GM19468 (cell line): Measurements from ENCODE around the gene WDR86.

Experiments
- ATAC-seq: cut with Tn5 transposase; IDR thresholded peaks from one replicate; pipeline ENCODE4 v1.9.1; 2021; ENCODE audit warnings: mild to moderate bottlenecking, moderate library complexity, moderate number of reproducible peaks; ENCODE audit not compliant: unreplicated experiment; ENCODE audit errors: extremely low read depth

WDR86 gene

DNA sequence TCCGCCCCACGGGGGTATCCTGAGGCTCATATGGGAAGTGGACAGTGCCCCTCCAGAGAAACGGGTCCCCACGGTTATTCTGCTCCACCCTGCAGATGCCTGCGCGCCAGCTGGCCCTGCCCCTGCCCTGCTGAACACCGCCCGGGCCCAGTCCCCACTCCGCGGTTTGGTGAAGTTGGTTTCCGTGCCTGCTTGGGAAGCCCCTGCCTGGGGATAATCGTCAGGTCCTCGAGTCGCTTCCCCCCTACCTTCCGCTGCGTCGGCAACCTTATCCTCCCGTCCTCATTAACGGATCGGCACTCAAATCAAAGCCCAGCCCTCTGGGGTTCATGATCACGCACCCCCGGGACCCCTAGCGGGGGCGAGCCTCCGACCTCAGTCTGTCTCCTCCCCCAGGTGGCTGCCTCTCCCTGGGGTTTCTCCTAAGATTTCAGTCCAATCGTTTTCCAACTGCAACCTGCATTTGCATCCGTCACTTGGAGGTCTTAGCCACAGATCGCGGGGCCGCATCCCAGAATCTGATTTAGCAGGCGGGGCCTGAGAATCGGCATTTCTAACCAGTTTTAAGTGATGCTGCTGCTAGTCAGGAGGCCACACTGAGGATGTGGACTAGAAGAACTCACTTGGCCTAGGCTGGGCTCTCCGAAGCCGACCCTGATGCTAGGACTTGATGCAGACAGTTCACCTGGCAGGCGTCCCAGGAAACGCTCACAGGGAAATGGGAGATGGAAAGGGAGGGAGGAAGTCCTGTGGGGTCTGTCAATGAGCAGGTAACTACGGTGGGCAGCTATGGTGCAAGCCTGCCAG is 27.6 kb downstream of the WDR86 start:
- no peak for ATAC-seq

DNA sequence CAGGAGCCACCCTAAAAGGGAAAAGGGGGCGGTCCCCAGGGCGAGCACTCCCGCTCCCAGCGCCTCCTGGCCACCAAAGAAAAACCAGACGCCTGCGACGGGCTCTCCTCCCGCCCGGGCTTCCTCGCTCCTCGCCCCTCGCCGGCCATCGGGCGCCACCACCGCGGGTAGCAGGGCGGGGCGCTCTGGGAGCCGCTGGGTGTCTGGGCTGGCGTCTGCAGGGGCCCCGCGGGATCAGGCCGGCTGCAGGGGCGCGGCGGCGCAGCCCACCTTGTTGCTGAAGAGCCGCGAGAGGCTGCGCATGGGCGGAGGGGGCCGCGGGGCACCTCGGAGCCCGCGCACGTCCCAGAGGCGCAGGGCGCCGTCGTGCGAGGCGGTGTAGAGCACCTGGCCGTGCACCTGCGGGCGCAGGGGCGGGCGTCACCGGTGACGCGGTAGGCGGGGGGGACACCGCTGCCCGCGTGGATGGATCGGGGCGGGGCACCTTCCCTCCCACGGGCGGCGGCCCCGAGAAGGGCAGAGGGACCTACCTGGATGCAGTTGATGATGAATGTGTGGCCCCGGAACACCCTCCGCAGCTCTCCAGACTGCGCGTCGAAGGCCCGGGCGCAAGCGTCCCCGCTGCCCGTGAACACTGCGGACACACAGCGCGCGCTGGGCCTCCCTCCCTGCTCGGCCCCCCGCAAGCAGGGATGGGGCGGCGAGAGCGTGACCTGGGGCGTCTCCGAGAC is 28.3 kb downstream of the WDR86 start:
- ATAC-seq: no peak

- no peak for ATAC-seq
Measured at GRCh38 chr7:151381098-151381347, 28.8 kb downstream of the WDR86 start.

GRCh38 chr7:151380199-151381097 is 29.4 kb downstream of the WDR86 start:
- no peak for ATAC-seq

GRCh38 chr7:151379534-151380198 is 30.2 kb downstream of the WDR86 start:
- no peak for ATAC-seq

- no peak for ATAC-seq
Measured at GRCh38 chr7:151379193-151379520, 30.7 kb downstream of the WDR86 start.

GRCh38 chr7:151378496-151379192 is 31.2 kb downstream of the WDR86 start:
- no peak for ATAC-seq

GRCh38 chr7:151378011-151378410 is 31.8 kb downstream of the WDR86 start:
- ATAC-seq: no peak

GRCh38 chr7:151377406-151377805 is 32.4 kb downstream of the WDR86 start:
- ATAC-seq: no peak

- no peak for ATAC-seq
Measured at GRCh38 chr7:151376218-151376902, 33.5 kb downstream of the WDR86 start.

GRCh38 chr7:151375530-151376217 is 34.2 kb downstream of the WDR86 start:
- ATAC-seq: no peak

GRCh38 chr7:151374726-151375125 is 35.1 kb downstream of the WDR86 start:
- no peak for ATAC-seq

DNA sequence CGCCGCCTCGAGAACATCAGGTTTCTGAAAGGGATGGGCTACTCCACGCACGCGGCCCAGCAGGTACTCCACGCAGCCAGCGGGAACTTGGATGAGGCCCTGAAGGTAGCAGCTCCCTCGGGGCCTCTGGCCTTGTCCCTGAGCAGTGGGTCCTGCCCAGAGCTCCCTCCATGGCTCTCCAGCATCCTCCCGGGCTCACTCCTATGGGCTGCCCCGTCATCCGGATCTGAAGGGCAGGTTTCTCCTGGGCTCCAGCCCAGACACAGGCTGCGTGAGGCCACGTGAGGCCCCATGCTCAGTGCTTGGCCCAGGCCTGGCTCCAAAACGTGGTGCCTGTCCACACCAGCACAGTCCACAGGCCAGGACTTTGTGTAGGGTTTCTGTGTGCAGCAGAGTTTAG is 35.7 kb downstream of the WDR86 start:
- no peak for ATAC-seq

DNA sequence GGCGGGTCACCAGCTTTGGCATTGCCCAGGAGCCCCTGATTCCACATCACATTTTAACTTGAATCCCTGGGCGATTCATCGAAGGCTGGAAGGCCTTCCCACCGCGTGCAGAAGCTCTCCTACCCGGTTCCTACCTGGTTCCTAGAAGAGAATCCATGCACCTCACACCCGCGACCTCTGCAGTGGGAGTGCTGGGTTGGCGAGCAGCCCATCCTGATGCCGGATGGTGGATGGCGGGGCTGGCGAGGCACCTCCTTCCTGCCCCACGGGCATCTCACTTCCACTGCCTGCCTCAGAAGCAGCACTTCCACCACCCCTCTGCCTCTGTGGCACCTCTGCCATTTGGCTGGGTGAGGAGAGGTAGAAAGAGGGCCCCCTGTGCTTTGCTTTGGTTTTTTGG is 36.2 kb downstream of the WDR86 start:
- ATAC-seq: no peak

DNA sequence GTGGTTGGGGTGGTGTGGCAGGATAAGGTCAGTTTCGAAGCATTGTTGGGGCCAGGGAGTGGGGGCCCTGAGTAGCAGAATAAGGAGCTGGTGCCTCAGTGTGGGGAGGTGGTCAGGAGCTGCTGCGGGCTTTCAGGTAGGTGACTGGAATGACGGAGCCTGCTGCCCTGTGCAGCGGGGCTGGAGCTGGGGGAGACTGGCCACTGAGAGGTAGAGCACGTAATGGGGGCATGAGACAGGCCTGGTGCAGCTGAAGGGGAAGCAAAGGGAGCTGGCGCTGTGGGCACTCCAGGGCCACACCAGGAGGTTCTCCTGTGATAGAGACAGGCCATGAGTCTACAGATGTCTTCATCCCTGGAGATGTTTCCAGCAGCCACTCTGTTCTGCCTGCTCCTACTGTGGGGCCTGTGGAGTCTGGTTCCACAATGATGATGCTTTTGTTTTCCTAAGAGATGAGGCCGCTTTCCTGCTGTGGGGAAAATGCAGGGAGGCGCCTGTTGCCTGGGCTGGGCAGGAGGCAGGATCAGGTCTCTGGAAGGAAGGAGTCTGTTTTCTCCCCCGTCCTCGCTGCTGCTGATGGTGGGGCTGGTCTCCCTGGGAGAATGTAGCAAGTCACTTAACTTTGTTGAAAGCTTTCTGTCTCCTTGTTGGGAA is 37.1 kb downstream of the WDR86 start:
- ATAC-seq: no peak

DNA sequence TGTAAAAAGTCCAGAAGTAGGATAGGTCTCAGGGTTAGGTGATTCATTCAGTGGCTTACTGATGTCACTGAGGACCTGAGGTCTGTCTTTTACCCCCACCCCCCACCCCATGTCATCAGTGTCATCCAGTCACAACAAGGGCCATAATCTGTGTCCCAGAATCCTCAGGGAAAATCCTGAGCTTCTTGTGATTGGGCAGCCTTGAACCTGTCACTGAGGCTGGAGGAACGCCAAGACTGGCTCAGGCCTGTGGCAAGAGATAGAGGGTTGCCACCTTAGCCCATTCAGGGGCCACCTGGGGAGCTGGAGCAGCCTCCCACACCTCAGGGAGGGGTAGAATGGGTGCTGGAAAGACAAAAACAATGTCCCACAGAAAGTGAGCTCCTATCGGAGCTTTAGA is 38.6 kb downstream of the WDR86 start:
- ATAC-seq: no peak

GRCh38 chr7:151368136-151368571 is 41.7 kb downstream of the WDR86 start:
- peak; percentile 91 for ATAC-seq

GRCh38 chr7:151367284-151367683 is 42.6 kb downstream of the WDR86 start:
- ATAC-seq: no peak
